GM19468 (cell line): ENCODE results near the gene FOXA2.
"Not testable (repeated sequence)": the region's sequence is repeated elsewhere in the genome, so short reads cannot be mapped to it uniquely, and the experiment has no call there.

ENCODE experiments used
- ATAC-seq: cut with Tn5 transposase; IDR thresholded peaks from one replicate; pipeline ENCODE4 v1.9.1; 2021; ENCODE audit warnings: mild to moderate bottlenecking, moderate library complexity, moderate number of reproducible peaks; ENCODE audit not compliant: unreplicated experiment; ENCODE audit errors: extremely low read depth

The FOXA2 gene

GRCh38 chr20:22572023-22572422 lies 12.3 kb downstream of the FOXA2 start:
- ATAC-seq, result no peak

- ATAC-seq, result no peak
These were observed 15.0 kb downstream of the FOXA2 start for GRCh38 chr20:22569353-22569752.

GRCh38 chr20:22568872-22569344 lies 15.5 kb downstream of the FOXA2 start:
- ATAC-seq, result no peak

GRCh38 chr20:22567944-22568871 lies 16.2 kb downstream of the FOXA2 start:
- ATAC-seq, result no peak

- ATAC-seq, result no peak
These were observed 17.3 kb downstream of the FOXA2 start for GRCh38 chr20:22566876-22567658.

- no peak for ATAC-seq
These were observed 21.1 kb downstream of the FOXA2 start for GRCh38 chr20:22563062-22563965.

GRCh38 chr20:22562620-22563019 lies 21.8 kb downstream of the FOXA2 start:
- ATAC-seq, result no peak

GRCh38 chr20:22561965-22562577 lies 22.3 kb downstream of the FOXA2 start:
- ATAC-seq, result no peak

GRCh38 chr20:22560817-22561216 lies 23.6 kb downstream of the FOXA2 start:
- ATAC-seq, result no peak

- ATAC-seq, result no peak
These were observed 24.6 kb downstream of the FOXA2 start for GRCh38 chr20:22559711-22560318.

- no peak for ATAC-seq
These were observed 26.7 kb downstream of the FOXA2 start for GRCh38 chr20:22557403-22558276.

GRCh38 chr20:22556565-22557056 lies 27.8 kb downstream of the FOXA2 start:
- ATAC-seq, result no peak

GRCh38 chr20:22555791-22556564 lies 28.4 kb downstream of the FOXA2 start:
- no peak for ATAC-seq

GRCh38 chr20:22554391-22554790 lies 30.0 kb downstream of the FOXA2 start:
- no peak for ATAC-seq

GRCh38 chr20:22550514-22550913 lies 33.9 kb downstream of the FOXA2 start:
- ATAC-seq, result not testable (repeated sequence)

- ATAC-seq, result no peak
These were observed 36.3 kb downstream of the FOXA2 start for GRCh38 chr20:22548040-22548439.

GRCh38 chr20:22546344-22546743 lies 38.0 kb downstream of the FOXA2 start:
- ATAC-seq, result no peak
